ENCODE measurements around the gene CLSTN3. TPM values are rescaled to one million over a fixed set of nuclear protein-coding genes. Genes with fewer than 3 reads are reported as not detected.

Gene CLSTN3
- total and polyA plus RNA-seq, 2 donors (not counting 1 experiment from before 2014, with no cell fraction given), result 11.9 to 23.5 TPM

- Histone ChIP-seq H3K27ac (ENCODE audit: insufficient read depth, low read length) (no peak overlapping the region), H3K4me1 (ENCODE audit: control insufficient read depth, extremely low read depth, insufficient read depth, low read length) (no peaks in the 10 kb centered on the region), H3K9me3 (ENCODE audit: control insufficient read depth, insufficient read depth, low read depth, low read length) (no peaks in the 10 kb centered on the region), H2AFZ (ENCODE audit: low read length) (no peak overlapping the region), H3K27me3 (ENCODE audit: control insufficient read depth, insufficient read depth, low read length) (no peaks in the 10 kb centered on the region), H3K79me2 (ENCODE audit: control insufficient read depth, insufficient read depth, low read length) (no peaks in the 10 kb centered on the region), H4K20me1 (ENCODE audit: control insufficient read depth, extremely low read depth, insufficient read depth, low read length) (no peaks in the 10 kb centered on the region), H3K4me3 (replicated peaks in 1 of 4; ENCODE audit: control extremely low read depth in 1 of 4, insufficient read depth in 1 of 4, low read depth in 3 of 4, low read length in 4 of 4) (no peak overlapping the region), H3K4me2 (ENCODE audit: extremely low read depth, insufficient read depth, low read length) (no peak overlapping the region), H3K9ac (ENCODE audit: insufficient read depth, low read length) (no peak overlapping the region), H3K36me3 (ENCODE audit: control insufficient read depth, insufficient read depth, low read length) (no peaks in the 10 kb centered on the region)
- no peak for DNase-seq (ENCODE audit: low read depth in 2 of 2)
- TF ChIP-seq EZH2 (IDR thresholded peaks at IDR 0.05; ENCODE audit: low read length, missing control alignments) (no peak), CTCF (conservative IDR thresholded peaks at IDR 0.05 in 1 of 2, IDR thresholded peaks at IDR 0.05 in 1 of 2; ENCODE audit: low read depth in 1 of 2, low read length in 2 of 2) (no peak)
Measured at GRCh38 chr12:7152818-7153217, 22.6 kb downstream of the CLSTN3 start.

- Histone ChIP-seq H3K4me1 (ENCODE audit: control insufficient read depth, extremely low read depth, insufficient read depth, low read length) (no peaks in the 10 kb centered on the region), H2AFZ (ENCODE audit: low read length) (no peak overlapping the region), H3K79me2 (ENCODE audit: control insufficient read depth, insufficient read depth, low read length) (no peaks in the 10 kb centered on the region), H3K9me3 (ENCODE audit: control insufficient read depth, insufficient read depth, low read depth, low read length) (no peaks in the 10 kb centered on the region), H3K27me3 (ENCODE audit: control insufficient read depth, insufficient read depth, low read length) (no peaks in the 10 kb centered on the region), H3K36me3 (ENCODE audit: control insufficient read depth, insufficient read depth, low read length) (no peaks in the 10 kb centered on the region), H4K20me1 (ENCODE audit: control insufficient read depth, extremely low read depth, insufficient read depth, low read length) (no peaks in the 10 kb centered on the region), H3K4me2 (ENCODE audit: extremely low read depth, insufficient read depth, low read length) (no peak overlapping the region), H3K27ac (ENCODE audit: insufficient read depth, low read length) (no peak overlapping the region), H3K9ac (ENCODE audit: insufficient read depth, low read length) (no peak overlapping the region), H3K4me3 (replicated peaks in 1 of 4; ENCODE audit: control extremely low read depth in 1 of 4, insufficient read depth in 1 of 4, low read depth in 3 of 4, low read length in 4 of 4) (no peak overlapping the region)
- TF ChIP-seq EZH2 (IDR thresholded peaks at IDR 0.05; ENCODE audit: low read length, missing control alignments), result no peak
- no peak for TF ChIP-seq CTCF (conservative IDR thresholded peaks at IDR 0.05 in 1 of 2, IDR thresholded peaks at IDR 0.05 in 1 of 2; ENCODE audit: low read depth in 1 of 2, low read length in 2 of 2)
- no peak for DNase-seq (ENCODE audit: low read depth in 2 of 2)
Measured at GRCh38 chr12:7154042-7154441, 23.9 kb downstream of the CLSTN3 start.

- no peaks in the 10 kb centered on the region for H3K36me3 ChIP-seq (ENCODE audit: control insufficient read depth, insufficient read depth, low read length)
- H3K27ac ChIP-seq (ENCODE audit: insufficient read depth, low read length), result no peak overlapping the region
- H3K4me3 ChIP-seq (replicated peaks in 1 of 4; ENCODE audit: control extremely low read depth in 1 of 4, insufficient read depth in 1 of 4, low read depth in 3 of 4, low read length in 4 of 4), result no peak overlapping the region
- no peak overlapping the region for H3K9ac ChIP-seq (ENCODE audit: insufficient read depth, low read length)
- TF ChIP-seq EZH2 (IDR thresholded peaks at IDR 0.05; ENCODE audit: low read length, missing control alignments) (no peak), CTCF (conservative IDR thresholded peaks at IDR 0.05 in 1 of 2, IDR thresholded peaks at IDR 0.05 in 1 of 2; ENCODE audit: low read depth in 1 of 2, low read length in 2 of 2) (no peak)
- no peaks in the 10 kb centered on the region for H3K79me2 ChIP-seq (ENCODE audit: control insufficient read depth, insufficient read depth, low read length)
- H4K20me1 ChIP-seq (ENCODE audit: control insufficient read depth, extremely low read depth, insufficient read depth, low read length), result no peaks in the 10 kb centered on the region
- H2AFZ ChIP-seq (ENCODE audit: low read length), result no peak overlapping the region
- H3K27me3 ChIP-seq (ENCODE audit: control insufficient read depth, insufficient read depth, low read length), result no peaks in the 10 kb centered on the region
- no peak for DNase-seq (ENCODE audit: low read depth in 2 of 2)
- H3K4me2 ChIP-seq (ENCODE audit: extremely low read depth, insufficient read depth, low read length), result no peak overlapping the region
- no peaks in the 10 kb centered on the region for H3K4me1 ChIP-seq (ENCODE audit: control insufficient read depth, extremely low read depth, insufficient read depth, low read length)
- H3K9me3 ChIP-seq (ENCODE audit: control insufficient read depth, insufficient read depth, low read depth, low read length), result no peaks in the 10 kb centered on the region
Measured at GRCh38 chr12:7154901-7155470, 24.8 kb downstream of the CLSTN3 start.
